Measurements from ENCODE around the gene HERPUD2. TPM values are rescaled to one million over a fixed set of nuclear protein-coding genes. Genes with fewer than 3 reads are reported as not detected.

The HERPUD2 gene
- total RNA-seq, 4 donors from 2014 or later, result 20.2 to 32.4 (median 27.5) TPM

DNA sequence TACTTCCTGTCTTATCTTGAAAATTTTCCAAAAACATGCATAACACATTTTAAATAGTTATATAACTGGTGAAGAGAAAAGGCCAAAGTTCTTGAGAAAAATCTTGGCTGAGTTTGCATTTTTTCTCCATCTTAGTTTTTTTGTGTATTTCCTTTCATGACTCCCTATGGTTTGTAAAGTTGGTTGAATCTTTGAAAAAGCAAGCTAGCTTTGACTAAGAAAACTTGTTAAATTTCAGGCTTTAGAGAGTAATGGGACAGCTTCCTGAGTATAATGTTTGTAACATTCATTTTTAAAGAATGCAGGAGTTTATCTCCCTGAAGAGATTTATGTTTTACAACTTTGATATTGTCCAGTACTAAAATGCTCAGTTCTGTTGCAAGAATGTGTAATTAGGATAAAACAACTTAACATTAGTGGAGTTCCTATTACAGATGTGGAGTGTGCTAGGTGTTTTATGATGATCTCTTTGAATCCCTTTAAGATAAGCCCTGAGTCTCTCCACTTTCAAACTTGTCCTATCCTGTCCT lies 11.1 kb upstream of the HERPUD2 start:
- H3K36me3 ChIP-seq, result no peaks in the 10 kb centered on the region
- DNase-seq, result no peak
- H3K27me3 ChIP-seq, result no peaks in the 10 kb centered on the region
- H3K27ac ChIP-seq, result no peak overlapping the region
- no peaks in the 10 kb centered on the region for H3K9me3 ChIP-seq
- intact Hi-C loops (cut with DNase I), result loop anchor here (10.0 kb wide), 1 partner anchor 99 kb away; the partner anchor contains the start of gene SEPTIN7
- no peak overlapping the region for H3K4me3 ChIP-seq
- H3K4me1 ChIP-seq, result peaks cover 0 to 14% (median 0%) of the 10 kb centered on the region in 3 donors
- no peak for TF ChIP-seq POLR2A (IDR thresholded peaks at IDR 0.05)
- TF ChIP-seq, protein P1, sequence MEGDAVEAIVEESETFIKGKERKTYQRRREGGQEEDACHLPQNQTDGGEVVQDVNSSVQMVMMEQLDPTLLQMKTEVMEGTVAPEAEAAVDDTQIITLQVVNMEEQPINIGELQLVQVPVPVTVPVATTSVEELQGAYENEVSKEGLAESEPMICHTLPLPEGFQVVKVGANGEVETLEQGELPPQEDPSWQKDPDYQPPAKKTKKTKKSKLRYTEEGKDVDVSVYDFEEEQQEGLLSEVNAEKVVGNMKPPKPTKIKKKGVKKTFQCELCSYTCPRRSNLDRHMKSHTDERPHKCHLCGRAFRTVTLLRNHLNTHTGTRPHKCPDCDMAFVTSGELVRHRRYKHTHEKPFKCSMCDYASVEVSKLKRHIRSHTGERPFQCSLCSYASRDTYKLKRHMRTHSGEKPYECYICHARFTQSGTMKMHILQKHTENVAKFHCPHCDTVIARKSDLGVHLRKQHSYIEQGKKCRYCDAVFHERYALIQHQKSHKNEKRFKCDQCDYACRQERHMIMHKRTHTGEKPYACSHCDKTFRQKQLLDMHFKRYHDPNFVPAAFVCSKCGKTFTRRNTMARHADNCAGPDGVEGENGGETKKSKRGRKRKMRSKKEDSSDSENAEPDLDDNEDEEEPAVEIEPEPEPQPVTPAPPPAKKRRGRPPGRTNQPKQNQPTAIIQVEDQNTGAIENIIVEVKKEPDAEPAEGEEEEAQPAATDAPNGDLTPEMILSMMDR (IDR thresholded peaks at IDR 0.05), result no peak

DNA sequence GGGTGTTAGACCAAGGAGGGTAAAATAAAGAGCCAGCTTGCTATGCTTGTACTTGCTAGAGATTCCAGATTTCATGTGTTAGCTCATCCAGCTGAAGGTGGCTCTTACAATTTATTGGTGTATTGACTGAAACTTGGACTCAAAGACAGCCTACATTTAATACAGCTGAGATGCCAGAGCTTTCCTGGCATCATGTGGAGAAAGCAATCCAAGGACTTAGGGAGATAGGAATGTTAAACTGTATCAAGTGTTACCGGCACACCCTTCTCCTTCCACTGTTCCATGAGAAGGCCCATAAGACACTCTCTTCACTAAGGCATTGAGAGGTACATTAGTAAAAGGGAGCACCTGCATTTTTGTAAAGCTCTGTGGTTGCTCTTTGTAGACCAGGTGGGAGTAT lies 9.3 kb upstream of the HERPUD2 start:
- intact Hi-C loops (cut with DNase I), result loop anchor here (10.0 kb wide), 1 partner anchor 101 kb away; the partner anchor contains the start of gene SEPTIN7
- WGBS, 2 donors, result 50 to 73% methylated on average over 1 of the region's 1 CpG
- DNase-seq, result no peak
- H3K27me3 ChIP-seq, result no peaks in the 10 kb centered on the region
- TF ChIP-seq, protein P1 (IDR thresholded peaks at IDR 0.05), result no peak
- TF ChIP-seq POLR2A (IDR thresholded peaks at IDR 0.05), result no peak
- no peaks in the 10 kb centered on the region for H3K36me3 ChIP-seq
- H3K9me3 ChIP-seq, result no peaks in the 10 kb centered on the region
- H3K27ac ChIP-seq, result no peak overlapping the region
- no peak overlapping the region for H3K4me3 ChIP-seq
- peaks cover 0 to 12% (median 0%) of the 10 kb centered on the region in 3 donors for H3K4me1 ChIP-seq

DNA sequence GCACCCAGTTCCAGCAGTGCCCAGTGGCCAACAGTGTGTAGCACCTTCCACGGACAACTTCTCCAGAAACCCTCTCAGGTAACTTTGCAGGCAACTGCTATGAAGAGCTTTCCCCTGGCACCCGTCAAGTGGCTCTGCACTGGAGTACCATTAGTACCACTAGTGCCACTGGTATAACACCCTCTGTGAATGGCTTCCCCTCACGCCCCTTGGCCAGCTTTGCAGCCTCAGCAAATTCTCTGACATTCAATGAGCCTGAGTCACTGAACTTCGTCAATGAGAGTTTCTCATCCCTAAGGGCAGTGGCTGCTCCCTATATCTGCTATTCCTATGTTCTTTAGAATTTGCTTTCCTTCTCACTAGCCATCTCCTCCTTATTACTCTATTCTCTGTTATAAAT lies 7.6 kb upstream of the HERPUD2 start:
- 76 to 84% methylated on average over 4 of the region's 4 CpGs for WGBS, 2 donors
- intact Hi-C loops (cut with DNase I), result loop anchor here (10.0 kb wide), 1 partner anchor 102 kb away; the partner anchor contains the start of gene SEPTIN7
- H3K36me3 ChIP-seq, result no peaks in the 10 kb centered on the region
- H3K4me1 ChIP-seq, result peaks cover 0 to 15% (median 0%) of the 10 kb centered on the region in 3 donors
- no peak overlapping the region for H3K4me3 ChIP-seq
- H3K27ac ChIP-seq, result no peak overlapping the region
- DNase-seq, result no peak
- H3K27me3 ChIP-seq, result no peaks in the 10 kb centered on the region
- no peaks in the 10 kb centered on the region for H3K9me3 ChIP-seq
- no peak for TF ChIP-seq POLR2A (IDR thresholded peaks at IDR 0.05)
- TF ChIP-seq, protein P1 (IDR thresholded peaks at IDR 0.05), result no peak

DNA sequence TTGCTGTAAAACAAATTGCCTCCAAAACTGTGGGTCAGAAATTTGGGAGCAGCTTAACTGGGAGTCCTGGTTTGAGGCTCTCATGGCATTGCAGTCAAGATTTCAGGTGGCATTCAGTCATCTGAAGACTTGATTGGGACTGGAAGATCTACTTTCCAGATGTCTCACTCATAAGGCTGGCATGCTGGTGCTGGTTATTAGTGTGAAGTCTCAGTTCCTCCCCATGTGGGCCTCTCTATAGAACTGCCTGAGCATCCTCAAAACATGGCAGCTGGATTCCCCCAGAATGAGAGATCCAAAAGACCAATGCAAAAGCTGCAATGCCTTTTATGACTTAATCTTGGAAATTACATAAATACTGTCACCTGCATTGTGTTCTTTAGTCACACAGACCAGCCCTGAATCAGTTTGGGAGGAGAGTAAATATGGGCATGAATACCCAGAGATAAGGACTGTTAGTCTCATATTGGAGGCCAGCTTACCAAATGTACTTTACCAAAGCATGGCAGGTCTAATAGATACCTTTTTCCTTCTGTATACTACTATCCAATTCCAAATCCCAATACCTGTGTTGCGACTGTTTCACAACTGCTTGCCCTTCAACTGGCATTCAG lies 6.5 kb upstream of the HERPUD2 start:
- 95 to 100% methylated on average over 1 of the region's 1 CpG for WGBS, 2 donors
- Histone ChIP-seq H3K27me3 (no peaks in the 10 kb centered on the region), H3K4me3 (no peak overlapping the region), H3K4me1 (peaks cover 5 to 26% (median 6%) of the 10 kb centered on the region in 3 donors), H3K9me3 (no peaks in the 10 kb centered on the region), H3K36me3 (peaks cover 0 to 4% (median 0%) of the 10 kb centered on the region in 3 donors), H3K27ac (peak overlapping the region in 1 of 4 donors; percentile 49)
- no peak for TF ChIP-seq POLR2A (IDR thresholded peaks at IDR 0.05)
- TF ChIP-seq, protein P1 (IDR thresholded peaks at IDR 0.05), result no peak
- no peak for DNase-seq
- intact Hi-C loops (cut with DNase I), result loop anchor here (10.0 kb wide), 1 partner anchor 103 kb away; the partner anchor contains the start of gene SEPTIN7

DNA sequence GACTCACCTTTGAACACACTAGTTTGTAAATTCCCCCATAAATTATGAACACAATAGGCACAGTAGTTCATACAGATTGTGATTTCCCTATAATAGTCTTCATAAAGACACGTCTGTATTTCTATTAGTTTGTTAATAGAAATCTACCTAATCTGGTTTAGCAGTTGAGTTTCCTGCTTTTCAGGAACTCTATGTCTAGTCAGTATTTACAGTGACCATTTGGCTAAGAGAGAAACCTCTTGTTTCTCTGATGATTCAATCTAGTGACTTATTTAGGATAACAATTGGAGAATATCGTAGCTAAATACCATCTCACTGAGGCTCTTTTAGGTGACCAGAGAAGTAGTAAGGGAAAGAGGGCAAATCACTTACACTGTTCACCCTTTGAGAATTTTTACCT lies 5.9 kb upstream of the HERPUD2 start:
- no peaks in the 10 kb centered on the region for H3K27me3 ChIP-seq
- H3K4me3 ChIP-seq, result no peak overlapping the region
- no peak for DNase-seq
- H3K9me3 ChIP-seq, result no peaks in the 10 kb centered on the region
- TF ChIP-seq POLR2A (IDR thresholded peaks at IDR 0.05), result no peak
- TF ChIP-seq, protein P1 (IDR thresholded peaks at IDR 0.05), result no peak
- intact Hi-C loops (cut with DNase I), result loop anchor here (10.0 kb wide), 1 partner anchor 104 kb away; the partner anchor contains the start of gene SEPTIN7
- H3K4me1 ChIP-seq, result peaks cover 9 to 27% (median 9%) of the 10 kb centered on the region in 3 donors
- peaks cover 0 to 4% (median 0%) of the 10 kb centered on the region in 3 donors for H3K36me3 ChIP-seq
- WGBS, 2 donors, result 56 to 73% methylated on average over 2 of the region's 2 CpGs
- peak overlapping the region in 1 of 4 donors; percentile 49 for H3K27ac ChIP-seq
